Stimulated activated naive B cell treated with anti-CD40 and anti-IgM and Interleukin-4, amounts not matched to agents 10 μg/mL and 1 μg/mL and 100 μg/mL, for 72 hours (primary cell): ENCODE data around the gene POLR1A.
"Not testable (repeated sequence)": the region's sequence is repeated elsewhere in the genome, so short reads cannot be mapped to it uniquely, and the experiment has no call there.

Experiments used
- ATAC-seq, 2 donors: fragments of 150-1000 bp; cut with Tn5 transposase; replicated peaks; 2 replicates each; pipeline ENCODE4 v1.10.0; 2021; ENCODE audit warnings: moderate library complexity in 1 of 2
- DNase-seq: peaks from one replicate; pipeline ENCODE4 v3.0.0; 2021
- H3K27ac Mint-ChIP-seq: one replicate; pipeline ENCODE4 v1.8.0; 2022; ENCODE audit warnings: mild to moderate bottlenecking, mixed read lengths
- H3K27me3 Mint-ChIP-seq, 2 donors: one replicate each; pipeline ENCODE4 v1.8.0; 2022; ENCODE audit warnings: mixed read lengths in 2 of 2
- H3K36me3 Mint-ChIP-seq, 2 donors: one replicate each; pipeline ENCODE4 v1.8.0; 2022; ENCODE audit warnings: mixed read lengths in 2 of 2, mild to moderate bottlenecking in 1 of 2
- H3K4me1 Mint-ChIP-seq, 2 donors: one replicate each; pipeline ENCODE4 v1.8.0; 2022; ENCODE audit warnings: mixed read lengths in 2 of 2, mild to moderate bottlenecking in 1 of 2
- H3K4me3 Mint-ChIP-seq, 2 donors: one replicate each; pipeline ENCODE4 v1.8.0; 2022; ENCODE audit warnings: mild to moderate bottlenecking in 2 of 2, mixed read lengths in 2 of 2, moderate library complexity in 1 of 2
- H3K9me3 Mint-ChIP-seq, 2 donors: one replicate each; pipeline ENCODE4 v1.8.0; 2022; ENCODE audit warnings: mixed read lengths in 2 of 2, mild to moderate bottlenecking in 1 of 2

POLR1A gene

GRCh38 chr2:85992611-85993010 lies 113.1 kb downstream of the POLR1A start:
- Mint-ChIP-seq H3K4me1 (peaks cover 34 to 45% of the 10 kb centered on the region in 2 donors), H3K36me3 (no peaks in the 10 kb centered on the region), H3K9me3 (no peaks in the 10 kb centered on the region), H3K27me3 (no peaks in the 10 kb centered on the region), H3K4me3 (no peak overlapping the region), H3K27ac (peak overlapping the region; percentile 27)
- no peak for DNase-seq
- no peak for ATAC-seq

GRCh38 chr2:85992053-85992452 lies 113.6 kb downstream of the POLR1A start:
- not testable (repeated sequence) for DNase-seq, H3K9me3 Mint-ChIP-seq, H3K27me3 Mint-ChIP-seq, H3K27ac Mint-ChIP-seq, H3K36me3 Mint-ChIP-seq, H3K4me3 Mint-ChIP-seq, ATAC-seq
- H3K4me1 Mint-ChIP-seq, result peaks cover 28 to 40% of the 10 kb centered on the region in 2 donors

- Mint-ChIP-seq H3K4me3 (no peak overlapping the region), H3K36me3 (no peaks in the 10 kb centered on the region), H3K27me3 (no peaks in the 10 kb centered on the region), H3K4me1 (peaks cover 13 to 20% of the 10 kb centered on the region in 2 donors), H3K9me3 (no peaks in the 10 kb centered on the region), H3K27ac (no peak overlapping the region)
- DNase-seq (no peak), ATAC-seq (no peak)
Observed at GRCh38 chr2:85990084-85990483, 115.6 kb downstream of the POLR1A start.

- DNase-seq, result no peak
Observed at GRCh38 chr2:85989288-85989865, 116.3 kb downstream of the POLR1A start.

GRCh38 chr2:85988914-85989270 lies 116.8 kb downstream of the POLR1A start:
- H3K4me3 Mint-ChIP-seq, result no peak overlapping the region
- H3K9me3 Mint-ChIP-seq, result no peaks in the 10 kb centered on the region
- ATAC-seq (no peak), DNase-seq (no peak)
- peaks cover 4 to 8% of the 10 kb centered on the region in 2 donors for H3K4me1 Mint-ChIP-seq
- no peak overlapping the region for H3K27ac Mint-ChIP-seq
- H3K36me3 Mint-ChIP-seq, result no peaks in the 10 kb centered on the region
- no peaks in the 10 kb centered on the region for H3K27me3 Mint-ChIP-seq

More at GRCh38 chr2:85989288-85989865, 116.3 kb downstream of the POLR1A start:
- ATAC-seq, result no peak
- Mint-ChIP-seq H3K4me1 (peaks cover 6 to 13% of the 10 kb centered on the region in 2 donors), H3K36me3 (no peaks in the 10 kb centered on the region), H3K27me3 (no peaks in the 10 kb centered on the region), H3K9me3 (no peaks in the 10 kb centered on the region), H3K4me3 (no peak overlapping the region), H3K27ac (no peak overlapping the region)

GRCh38 chr2:85988175-85988913 lies 117.3 kb downstream of the POLR1A start:
- no peak overlapping the region for H3K4me3 Mint-ChIP-seq
- no peaks in the 10 kb centered on the region for H3K36me3 Mint-ChIP-seq
- H3K9me3 Mint-ChIP-seq, result no peaks in the 10 kb centered on the region
- no peak for DNase-seq
- ATAC-seq, result no peak
- H3K4me1 Mint-ChIP-seq, result peaks cover 4 to 5% of the 10 kb centered on the region in 2 donors
- H3K27ac Mint-ChIP-seq, result no peak overlapping the region
- no peaks in the 10 kb centered on the region for H3K27me3 Mint-ChIP-seq

- H3K4me1 Mint-ChIP-seq, result peaks cover 2% of the 10 kb centered on the region in 2 donors
- no peak overlapping the region for H3K4me3 Mint-ChIP-seq
- DNase-seq (no peak), ATAC-seq (no peak)
- no peaks in the 10 kb centered on the region for H3K27me3 Mint-ChIP-seq
- H3K36me3 Mint-ChIP-seq, result no peaks in the 10 kb centered on the region
- H3K9me3 Mint-ChIP-seq, result no peaks in the 10 kb centered on the region
- no peak overlapping the region for H3K27ac Mint-ChIP-seq
Observed at GRCh38 chr2:85987266-85988174, 118.2 kb downstream of the POLR1A start.

GRCh38 chr2:85986121-85986520 lies 119.6 kb downstream of the POLR1A start:
- Mint-ChIP-seq H3K27ac (no peak overlapping the region), H3K27me3 (no peaks in the 10 kb centered on the region), H3K4me1 (peaks cover 0 to 4% of the 10 kb centered on the region in 2 donors), H3K9me3 (no peaks in the 10 kb centered on the region), H3K4me3 (no peak overlapping the region), H3K36me3 (no peaks in the 10 kb centered on the region)
- no peak for ATAC-seq
- DNase-seq, result no peak

GRCh38 chr2:85984788-85985187 lies 120.9 kb downstream of the POLR1A start:
- Mint-ChIP-seq H3K27me3 (no peaks in the 10 kb centered on the region), H3K9me3 (no peaks in the 10 kb centered on the region), H3K27ac (no peak overlapping the region), H3K4me3 (no peak overlapping the region), H3K4me1 (peaks cover 9 to 10% of the 10 kb centered on the region in 2 donors), H3K36me3 (no peaks in the 10 kb centered on the region)
- DNase-seq, result no peak
- no peak for ATAC-seq

GRCh38 chr2:85983766-85984165 lies 121.9 kb downstream of the POLR1A start:
- H3K9me3 Mint-ChIP-seq, result no peaks in the 10 kb centered on the region
- DNase-seq (no peak), ATAC-seq (no peak)
- H3K36me3 Mint-ChIP-seq, result no peaks in the 10 kb centered on the region
- H3K27me3 Mint-ChIP-seq, result no peaks in the 10 kb centered on the region
- H3K4me3 Mint-ChIP-seq, result no peak overlapping the region
- peaks cover 15 to 19% of the 10 kb centered on the region in 2 donors for H3K4me1 Mint-ChIP-seq
- H3K27ac Mint-ChIP-seq, result no peak overlapping the region

GRCh38 chr2:85981579-85982247 lies 124.0 kb downstream of the POLR1A start:
- Mint-ChIP-seq H3K36me3 (no peaks in the 10 kb centered on the region), H3K27me3 (no peaks in the 10 kb centered on the region), H3K9me3 (no peaks in the 10 kb centered on the region), H3K4me1 (peaks cover 15 to 21% of the 10 kb centered on the region in 2 donors), H3K4me3 (no peak overlapping the region), H3K27ac (no peak overlapping the region)
- DNase-seq (no peak), ATAC-seq (no peak)

GRCh38 chr2:85978883-85979780 lies 126.6 kb downstream of the POLR1A start:
- no peak overlapping the region for H3K4me3 Mint-ChIP-seq
- DNase-seq (no peak), ATAC-seq (peak; percentile 16 to 27)
- no peaks in the 10 kb centered on the region for H3K9me3 Mint-ChIP-seq
- no peaks in the 10 kb centered on the region for H3K27me3 Mint-ChIP-seq
- peaks cover 17 to 21% of the 10 kb centered on the region in 2 donors for H3K4me1 Mint-ChIP-seq
- no peak overlapping the region for H3K27ac Mint-ChIP-seq
- no peaks in the 10 kb centered on the region for H3K36me3 Mint-ChIP-seq

- peaks cover 7% of the 10 kb centered on the region in 2 donors for H3K9me3 Mint-ChIP-seq
Observed at GRCh38 chr2:85976106-85976920, 129.4 kb downstream of the POLR1A start.

More at GRCh38 chr2:85976106-85976920, 129.4 kb downstream of the POLR1A start:
- ATAC-seq (no peak), DNase-seq (no peak)
- H3K27ac Mint-ChIP-seq, result no peak overlapping the region
- H3K27me3 Mint-ChIP-seq, result no peaks in the 10 kb centered on the region
- peaks cover 16 to 26% of the 10 kb centered on the region in 2 donors for H3K4me1 Mint-ChIP-seq
- peaks cover 4 to 6% of the 10 kb centered on the region in 2 donors for H3K36me3 Mint-ChIP-seq
- H3K4me3 Mint-ChIP-seq, result no peak overlapping the region
